IgD-negative memory B cell (primary cell): ENCODE results near the gene SLC19A1. TPM values are rescaled to one million over a fixed set of nuclear protein-coding genes. Genes with fewer than 3 reads are reported as not detected.
A peak's percentile ranks its signal among the peaks of the same experiment; 100 is the strongest.

ENCODE experiments used
- H3K27ac Mint-ChIP-seq, 3 donors: one replicate each; pipeline ENCODE4 v1.8.0; 2020 to 2022; ENCODE audit warnings: mild to moderate bottlenecking in 3 of 3, mixed read lengths in 3 of 3, moderate library complexity in 1 of 3
- H3K27me3 Mint-ChIP-seq: one replicate; pipeline ENCODE4 v1.8.0; 2021; ENCODE audit warnings: mixed read lengths
- H3K36me3 Mint-ChIP-seq: one replicate; pipeline ENCODE4 v1.8.0; 2020; ENCODE audit warnings: mild to moderate bottlenecking, mixed read lengths
- H3K4me1 Mint-ChIP-seq, 3 donors: one replicate each; pipeline ENCODE4 v1.8.0; 2020 to 2022; ENCODE audit warnings: mixed read lengths in 3 of 3, mild to moderate bottlenecking in 1 of 3
- H3K4me3 Mint-ChIP-seq, 4 donors: one replicate each; pipeline ENCODE4 v1.8.0; 2020 to 2022; ENCODE audit warnings: mild to moderate bottlenecking in 4 of 4, mixed read lengths in 4 of 4, moderate library complexity in 3 of 4
- H3K9me3 Mint-ChIP-seq, 3 donors: one replicate each; pipeline ENCODE4 v1.8.0; 2020 to 2021; ENCODE audit warnings: mixed read lengths in 3 of 3, mild to moderate bottlenecking in 1 of 3
- polyA plus RNA-seq: library from polyadenylated mRNA; unstranded; fragments of 300-500 nt; fragmentation: Illumina TruSeq; gene quantifications from one replicate; pipeline ENCODE4 v1.2.3, GENCODE V29; 2021

Gene SLC19A1
- polyA plus RNA-seq, 1 donor from 2014 or later: 15.2 TPM

GRCh38 chr21:45472445-45473365 is 69.5 kb downstream of the SLC19A1 start:
- no peak overlapping the region for H3K27ac Mint-ChIP-seq
- no peaks in the 10 kb centered on the region for H3K9me3 Mint-ChIP-seq
- H3K4me3 Mint-ChIP-seq: no peak overlapping the region
- peaks cover 9 to 12% (median 10%) of the 10 kb centered on the region in 3 donors for H3K4me1 Mint-ChIP-seq
- no peaks in the 10 kb centered on the region for H3K27me3 Mint-ChIP-seq
- no peaks in the 10 kb centered on the region for H3K36me3 Mint-ChIP-seq

- no peak overlapping the region for H3K4me3 Mint-ChIP-seq
- H3K36me3 Mint-ChIP-seq: no peaks in the 10 kb centered on the region
- H3K4me1 Mint-ChIP-seq: peaks cover 7 to 10% (median 10%) of the 10 kb centered on the region in 3 donors
- no peaks in the 10 kb centered on the region for H3K9me3 Mint-ChIP-seq
- H3K27me3 Mint-ChIP-seq: peaks cover 3% of the 10 kb centered on the region
- peak overlapping the region in 1 of 3 donors; percentile 92 for H3K27ac Mint-ChIP-seq
Measured at GRCh38 chr21:45471525-45472221, 70.6 kb downstream of the SLC19A1 start.

DNA sequence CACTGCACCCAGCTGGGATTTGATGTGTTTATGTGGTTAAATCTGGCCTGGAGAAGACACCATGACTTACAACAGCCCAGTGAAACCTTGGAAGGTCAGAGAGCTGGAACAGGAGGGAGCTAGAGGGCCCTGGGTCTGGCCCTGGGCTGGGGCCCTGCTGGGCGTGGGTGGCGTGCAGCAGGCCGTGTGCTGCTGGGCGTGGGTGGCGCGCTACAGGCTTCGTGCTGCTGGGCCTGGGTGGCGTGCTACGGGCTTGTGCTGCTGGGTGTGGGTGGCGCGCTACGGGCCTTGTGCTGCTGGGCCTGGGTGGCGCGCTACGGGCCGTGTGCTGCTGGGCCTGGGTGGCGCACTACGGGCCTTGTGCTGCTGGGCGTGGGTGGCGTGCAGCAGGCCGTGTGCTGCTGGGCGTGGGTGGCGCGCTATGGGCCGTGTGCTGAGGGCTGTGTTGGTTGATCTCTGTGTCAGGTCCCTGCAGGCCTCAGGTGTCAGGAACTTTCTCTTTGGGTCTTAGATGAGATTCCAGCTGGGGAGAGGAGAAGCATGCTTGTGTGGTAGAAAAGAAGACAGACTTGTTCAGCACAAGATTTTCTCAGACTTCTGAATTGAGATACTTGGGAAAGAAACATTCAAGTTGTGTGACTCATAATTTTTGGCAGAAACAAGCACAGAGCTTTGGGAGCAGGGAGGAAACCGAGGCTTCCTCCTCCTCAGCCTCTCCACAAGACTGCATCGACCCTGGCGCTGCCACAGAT is 71.3 kb downstream of the SLC19A1 start:
- no peaks in the 10 kb centered on the region for H3K9me3 Mint-ChIP-seq
- H3K27ac Mint-ChIP-seq: peak overlapping the region in 1 of 3 donors; percentile 92
- H3K4me3 Mint-ChIP-seq: peak overlapping the region in 2 of 4 donors; percentile 39 to 67
- H3K27me3 Mint-ChIP-seq: peaks cover 7% of the 10 kb centered on the region
- no peaks in the 10 kb centered on the region for H3K36me3 Mint-ChIP-seq
- H3K4me1 Mint-ChIP-seq: peaks cover 6 to 7% (median 6%) of the 10 kb centered on the region in 3 donors

DNA sequence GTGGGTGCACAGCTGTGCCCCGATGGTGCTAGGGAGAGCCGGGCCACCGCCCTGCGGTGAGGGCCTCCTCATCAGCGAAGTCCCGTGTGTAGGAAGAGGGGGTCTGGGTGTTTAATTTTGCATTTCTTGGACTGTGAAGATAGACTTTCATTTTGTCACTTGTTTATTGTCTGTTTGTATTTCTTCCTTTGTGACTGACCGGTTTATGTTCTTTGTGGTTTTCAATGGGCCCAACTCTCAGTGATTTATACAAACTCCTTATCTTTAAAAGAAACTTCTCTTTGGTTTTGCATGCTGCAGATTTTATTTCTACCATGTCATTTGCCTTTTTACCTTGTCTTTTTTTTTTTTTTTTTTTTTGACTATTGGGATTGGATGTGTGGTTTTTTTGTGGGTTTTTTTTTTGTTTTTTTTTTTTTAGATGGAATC is 72.1 kb downstream of the SLC19A1 start:
- Mint-ChIP-seq H3K27me3 (peaks cover 15% of the 10 kb centered on the region), H3K36me3 (no peaks in the 10 kb centered on the region), H3K4me3 (peak overlapping the region in 3 of 4 donors; percentile 28 to 54 (median 53)), H3K27ac (peak overlapping the region in 2 of 3 donors; percentile 69 to 74), H3K9me3 (no peaks in the 10 kb centered on the region), H3K4me1 (peaks cover 9 to 10% (median 10%) of the 10 kb centered on the region in 3 donors)

- peaks cover 21% of the 10 kb centered on the region for H3K27me3 Mint-ChIP-seq
- peak overlapping the region in 1 of 3 donors; percentile 69 for H3K27ac Mint-ChIP-seq
- peak overlapping the region in 3 of 4 donors; percentile 28 to 55 (median 54) for H3K4me3 Mint-ChIP-seq
- H3K9me3 Mint-ChIP-seq: no peaks in the 10 kb centered on the region
- peaks cover 15 to 16% (median 16%) of the 10 kb centered on the region in 3 donors for H3K4me1 Mint-ChIP-seq
- H3K36me3 Mint-ChIP-seq: no peaks in the 10 kb centered on the region
Measured at GRCh38 chr21:45469273-45470086, 72.8 kb downstream of the SLC19A1 start.

DNA sequence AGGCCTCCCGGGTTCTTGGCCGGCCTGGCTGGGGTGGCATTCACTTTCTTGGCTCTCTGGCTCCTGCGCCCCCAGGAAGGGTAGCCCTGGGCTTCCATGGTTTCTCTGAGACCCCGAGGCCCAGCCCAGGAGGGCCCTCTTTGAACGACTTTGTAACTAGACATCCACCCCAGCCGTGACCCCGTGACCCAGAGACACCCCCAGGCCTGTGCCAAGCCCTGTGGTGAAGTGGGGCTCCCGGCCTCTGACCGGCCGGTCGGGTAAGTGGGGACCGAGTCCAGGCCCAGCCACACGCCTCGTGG is 73.3 kb downstream of the SLC19A1 start:
- Mint-ChIP-seq H3K4me3 (peak overlapping the region in 1 of 4 donors; percentile 58), H3K27me3 (peaks cover 21% of the 10 kb centered on the region), H3K27ac (no peak overlapping the region), H3K9me3 (no peaks in the 10 kb centered on the region), H3K36me3 (peaks cover 2% of the 10 kb centered on the region), H3K4me1 (peaks cover 14 to 16% (median 15%) of the 10 kb centered on the region in 3 donors)

DNA sequence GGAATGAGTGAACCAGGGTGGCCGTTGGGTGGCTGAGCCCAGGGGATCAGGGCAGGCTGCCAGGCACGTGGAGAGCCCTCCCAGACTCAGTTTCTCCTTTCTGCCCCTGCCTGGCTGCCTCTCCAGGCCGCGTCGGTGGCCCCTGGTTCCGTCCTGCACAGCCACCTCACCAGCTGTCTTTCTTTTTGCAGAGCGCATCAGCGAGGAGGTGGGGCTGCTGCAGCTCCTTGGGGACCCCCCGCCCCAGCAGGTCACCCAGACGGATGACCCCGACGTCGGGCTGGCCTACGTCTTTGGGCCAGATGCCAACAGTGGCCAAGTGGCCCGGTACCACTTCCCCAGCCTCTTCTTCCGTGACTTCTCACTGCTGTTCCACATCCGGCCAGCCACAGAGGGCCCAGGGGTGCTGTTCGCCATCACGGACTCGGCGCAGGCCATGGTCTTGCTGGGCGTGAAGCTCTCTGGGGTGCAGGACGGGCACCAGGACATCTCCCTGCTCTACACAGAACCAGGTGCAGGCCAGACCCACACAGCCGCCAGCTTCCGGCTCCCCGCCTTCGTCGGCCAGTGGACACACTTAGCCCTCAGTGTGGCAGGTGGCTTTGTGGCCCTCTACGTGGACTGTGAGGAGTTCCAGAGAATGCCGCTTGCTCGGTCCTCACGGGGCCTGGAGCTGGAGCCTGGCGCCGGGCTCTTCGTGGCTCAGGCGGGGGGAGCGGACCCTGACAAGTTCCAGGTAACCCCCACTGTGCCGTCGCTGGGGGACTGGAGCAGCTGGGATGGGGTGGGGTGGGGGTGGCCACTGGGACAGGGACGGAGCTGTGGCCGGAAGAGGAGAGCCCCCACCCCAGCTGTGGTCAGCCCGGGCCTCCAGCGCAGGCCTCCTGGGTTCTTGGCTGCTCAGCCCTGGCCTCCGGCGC is 73.9 kb downstream of the SLC19A1 start:
- peaks cover 2% of the 10 kb centered on the region for H3K36me3 Mint-ChIP-seq
- no peak overlapping the region for H3K27ac Mint-ChIP-seq
- H3K9me3 Mint-ChIP-seq: peaks cover 0 to 2% (median 0%) of the 10 kb centered on the region in 3 donors
- H3K4me3 Mint-ChIP-seq: peak overlapping the region in 1 of 4 donors; percentile 27
- H3K4me1 Mint-ChIP-seq: peaks cover 14 to 17% (median 15%) of the 10 kb centered on the region in 3 donors
- H3K27me3 Mint-ChIP-seq: peaks cover 21% of the 10 kb centered on the region

DNA sequence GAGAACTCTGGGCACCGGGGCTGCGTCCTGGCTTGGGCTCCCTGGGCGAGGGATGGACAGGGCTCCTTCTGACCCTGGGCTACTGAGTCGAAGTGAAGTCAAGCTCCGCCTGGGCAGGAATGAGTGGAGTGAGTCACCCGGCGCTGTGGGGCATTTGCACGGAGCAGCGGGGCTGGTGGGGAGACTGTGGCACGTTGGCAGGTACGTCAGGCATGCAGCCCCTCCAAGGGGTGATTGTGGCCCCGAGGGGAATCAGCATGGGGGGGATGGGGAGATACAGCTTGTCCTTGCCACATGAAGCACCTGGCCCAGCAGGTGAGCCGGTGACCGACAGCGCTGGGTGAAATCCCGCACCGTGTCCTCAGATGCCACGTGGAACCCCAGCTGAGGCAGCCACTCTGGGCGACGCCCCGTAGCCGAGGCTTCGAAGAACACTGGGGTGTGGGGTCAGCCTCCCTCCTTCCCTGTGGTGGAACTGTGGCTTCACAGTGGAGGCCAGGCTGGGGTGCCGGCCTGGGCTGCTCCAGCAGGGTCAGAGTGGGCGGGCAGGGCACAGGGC is 74.9 kb downstream of the SLC19A1 start:
- Mint-ChIP-seq H3K4me1 (peaks cover 14 to 17% (median 15%) of the 10 kb centered on the region in 3 donors), H3K36me3 (peaks cover 2% of the 10 kb centered on the region), H3K27me3 (peaks cover 21% of the 10 kb centered on the region), H3K9me3 (peaks cover 2 to 6% (median 4%) of the 10 kb centered on the region in 3 donors), H3K27ac (peak overlapping the region in 1 of 3 donors; percentile 32), H3K4me3 (peak overlapping the region in 3 of 4 donors; percentile 34 to 76 (median 76))

- Mint-ChIP-seq H3K4me3 (peak overlapping the region in 3 of 4 donors; percentile 57 to 94 (median 76)), H3K9me3 (peaks cover 4 to 13% (median 9%) of the 10 kb centered on the region in 3 donors), H3K27ac (peak overlapping the region in 1 of 3 donors; percentile 32), H3K4me1 (peaks cover 14 to 17% (median 15%) of the 10 kb centered on the region in 3 donors), H3K27me3 (peaks cover 21% of the 10 kb centered on the region), H3K36me3 (peaks cover 4% of the 10 kb centered on the region)
Measured at GRCh38 chr21:45466330-45467220, 75.7 kb downstream of the SLC19A1 start.

- peaks cover 21% of the 10 kb centered on the region for H3K27me3 Mint-ChIP-seq
- H3K4me3 Mint-ChIP-seq: peak overlapping the region; percentile 78 to 94 (median 85)
- peaks cover 6 to 16% (median 15%) of the 10 kb centered on the region in 3 donors for H3K9me3 Mint-ChIP-seq
- peaks cover 4% of the 10 kb centered on the region for H3K36me3 Mint-ChIP-seq
- peaks cover 12 to 18% (median 15%) of the 10 kb centered on the region in 3 donors for H3K4me1 Mint-ChIP-seq
- peak overlapping the region; percentile 79 to 96 (median 88) for H3K27ac Mint-ChIP-seq
Measured at GRCh38 chr21:45465611-45466329, 76.5 kb downstream of the SLC19A1 start.

GRCh38 chr21:45465105-45465504 is 77.1 kb downstream of the SLC19A1 start:
- Mint-ChIP-seq H3K4me1 (peaks cover 11 to 17% (median 12%) of the 10 kb centered on the region in 3 donors), H3K4me3 (peak overlapping the region; percentile 78 to 94 (median 85)), H3K9me3 (peaks cover 6 to 16% (median 15%) of the 10 kb centered on the region in 3 donors), H3K27me3 (peaks cover 21% of the 10 kb centered on the region), H3K36me3 (peaks cover 4% of the 10 kb centered on the region), H3K27ac (peak overlapping the region; percentile 79 to 96 (median 88))
